Astrocyte of the cerebellum (primary cell): ENCODE data around the gene SPSB2.

Experiments
- DNase-seq: peaks from one replicate; pipeline ENCODE4 v3.0.0-alpha.2; 2011; ENCODE audit warnings: low read depth
- H3K4me3 ChIP-seq: 2 replicates; pipeline ENCODE4 v1.5.1; 2011; ENCODE audit warnings: mild to moderate bottlenecking, low read depth, low read length, moderate library complexity
- in situ Hi-C: cut with HindIII; loops from 2 replicates; pipeline ENCODE4 v1.10.0; 2017; ENCODE audit warnings: low sequenced_read_pairs
- TF ChIP-seq, protein P1 (sequence below): IDR thresholded peaks from 2 replicates; pipeline ENCODE4 v1.5.1; 2012; ENCODE audit warnings: low read length, low read depth, moderate library complexity, mild to moderate bottlenecking; ENCODE audit errors: missing control alignments

SPSB2 gene

DNA sequence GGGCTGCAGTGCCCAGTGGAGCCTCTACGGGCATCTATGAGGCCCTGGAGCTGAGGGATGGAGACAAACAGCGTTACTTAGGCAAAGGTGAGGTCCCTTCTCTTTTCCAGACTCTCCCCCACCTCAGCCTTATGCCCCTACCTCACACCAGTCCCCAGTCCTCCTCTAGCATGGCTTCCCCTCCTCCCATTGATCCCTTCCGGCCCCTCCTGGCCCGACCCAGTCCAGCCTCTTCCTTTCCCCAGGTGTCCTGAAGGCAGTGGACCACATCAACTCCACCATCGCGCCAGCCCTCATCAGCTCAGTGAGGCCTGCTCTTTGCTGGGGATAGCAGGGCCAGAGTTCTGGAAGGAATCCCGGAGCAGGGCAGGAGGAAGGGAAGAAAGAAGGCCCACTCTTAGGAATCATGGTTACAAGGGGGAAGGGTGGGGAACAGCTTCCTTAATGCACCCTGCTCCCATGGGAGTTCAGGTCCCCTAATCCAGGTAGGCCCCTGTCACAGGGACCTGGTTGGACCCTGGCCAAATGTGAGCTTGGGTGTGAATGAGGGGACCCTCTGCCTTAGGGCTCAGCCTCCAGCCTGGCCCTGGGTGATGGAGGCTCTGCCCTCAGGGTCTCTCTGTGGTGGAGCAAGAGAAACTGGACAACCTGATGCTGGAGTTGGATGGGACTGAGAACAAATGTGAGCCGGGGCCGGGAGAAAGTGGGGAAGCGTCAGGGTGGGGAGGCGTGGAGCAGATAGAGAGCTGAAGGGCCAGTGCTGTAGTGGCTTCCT is 43.5 kb upstream of the SPSB2 start:
- DNase-seq: no peak
- TF ChIP-seq, protein P1, sequence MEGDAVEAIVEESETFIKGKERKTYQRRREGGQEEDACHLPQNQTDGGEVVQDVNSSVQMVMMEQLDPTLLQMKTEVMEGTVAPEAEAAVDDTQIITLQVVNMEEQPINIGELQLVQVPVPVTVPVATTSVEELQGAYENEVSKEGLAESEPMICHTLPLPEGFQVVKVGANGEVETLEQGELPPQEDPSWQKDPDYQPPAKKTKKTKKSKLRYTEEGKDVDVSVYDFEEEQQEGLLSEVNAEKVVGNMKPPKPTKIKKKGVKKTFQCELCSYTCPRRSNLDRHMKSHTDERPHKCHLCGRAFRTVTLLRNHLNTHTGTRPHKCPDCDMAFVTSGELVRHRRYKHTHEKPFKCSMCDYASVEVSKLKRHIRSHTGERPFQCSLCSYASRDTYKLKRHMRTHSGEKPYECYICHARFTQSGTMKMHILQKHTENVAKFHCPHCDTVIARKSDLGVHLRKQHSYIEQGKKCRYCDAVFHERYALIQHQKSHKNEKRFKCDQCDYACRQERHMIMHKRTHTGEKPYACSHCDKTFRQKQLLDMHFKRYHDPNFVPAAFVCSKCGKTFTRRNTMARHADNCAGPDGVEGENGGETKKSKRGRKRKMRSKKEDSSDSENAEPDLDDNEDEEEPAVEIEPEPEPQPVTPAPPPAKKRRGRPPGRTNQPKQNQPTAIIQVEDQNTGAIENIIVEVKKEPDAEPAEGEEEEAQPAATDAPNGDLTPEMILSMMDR: no peak
- in situ Hi-C loops: no loop called here
- H3K4me3 ChIP-seq: no peak overlapping the region

DNA sequence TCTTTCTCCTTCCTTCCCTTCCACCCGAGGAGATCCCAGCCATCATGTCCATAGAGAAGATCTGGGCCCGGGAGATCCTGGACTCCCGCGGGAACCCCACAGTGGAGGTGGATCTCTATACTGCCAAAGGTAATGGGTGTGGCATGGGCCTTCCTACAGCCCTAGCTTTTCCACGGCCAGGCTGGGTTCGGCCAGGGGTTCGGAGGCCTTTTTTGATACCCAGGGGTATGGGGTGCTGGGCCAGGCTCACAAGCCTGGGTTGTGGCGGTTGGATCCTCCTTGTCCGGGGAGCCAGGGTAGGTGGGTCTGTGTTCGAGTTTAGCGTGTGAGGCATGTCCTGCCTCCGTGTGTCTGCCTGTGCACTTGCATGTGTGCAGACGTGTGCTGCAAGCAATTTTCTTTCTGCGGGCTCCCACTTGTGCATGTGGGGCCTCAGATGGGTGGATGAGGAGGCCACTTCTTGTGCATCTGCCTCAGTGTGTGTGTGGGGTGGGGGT is 42.7 kb upstream of the SPSB2 start:
- in situ Hi-C loops: no loop called here
- no peak for DNase-seq
- H3K4me3 ChIP-seq: no peak overlapping the region
- TF ChIP-seq, protein P1: no peak

DNA sequence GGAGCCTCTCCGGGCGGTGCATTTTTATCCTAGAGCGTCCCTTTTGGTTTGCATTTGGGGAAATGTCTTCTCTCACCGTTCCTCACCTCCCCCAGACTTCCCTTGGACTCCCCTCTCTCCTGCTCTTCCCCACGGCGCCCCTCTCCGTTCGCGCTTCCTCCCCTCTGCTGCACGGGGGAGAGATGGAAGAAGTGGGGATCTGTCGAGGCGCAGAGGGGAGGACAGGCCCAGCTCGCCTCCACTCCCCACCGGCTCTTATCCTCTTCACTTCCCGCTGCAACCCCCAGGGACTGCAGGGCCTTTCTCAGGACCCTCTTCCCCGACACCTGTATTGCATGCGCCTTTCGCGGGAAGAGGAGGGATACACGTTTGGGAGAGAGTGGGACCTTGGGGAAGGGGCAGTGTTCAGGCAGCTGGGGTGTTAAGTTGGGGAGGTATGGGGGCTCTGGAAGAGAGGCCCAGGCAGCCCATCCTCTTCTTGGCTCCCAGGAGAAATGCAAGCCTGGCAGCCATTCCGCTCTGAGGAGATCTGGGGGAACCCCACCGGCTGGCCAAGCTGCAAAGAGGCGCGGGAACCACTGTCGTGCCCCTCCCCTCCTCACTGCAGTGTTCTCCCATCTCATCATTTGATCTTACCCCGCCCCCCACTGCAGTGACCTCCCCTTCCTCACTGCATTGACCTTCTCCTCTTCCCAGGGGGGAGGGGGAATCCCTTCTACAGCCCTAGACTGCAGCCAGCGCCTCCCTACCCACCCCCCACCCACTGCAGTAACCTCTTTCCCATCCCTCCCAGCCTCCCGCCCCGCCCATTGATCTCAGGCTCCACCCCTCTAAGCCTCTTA is 42.1 kb upstream of the SPSB2 start:
- TF ChIP-seq, protein P1: no peak

DNA sequence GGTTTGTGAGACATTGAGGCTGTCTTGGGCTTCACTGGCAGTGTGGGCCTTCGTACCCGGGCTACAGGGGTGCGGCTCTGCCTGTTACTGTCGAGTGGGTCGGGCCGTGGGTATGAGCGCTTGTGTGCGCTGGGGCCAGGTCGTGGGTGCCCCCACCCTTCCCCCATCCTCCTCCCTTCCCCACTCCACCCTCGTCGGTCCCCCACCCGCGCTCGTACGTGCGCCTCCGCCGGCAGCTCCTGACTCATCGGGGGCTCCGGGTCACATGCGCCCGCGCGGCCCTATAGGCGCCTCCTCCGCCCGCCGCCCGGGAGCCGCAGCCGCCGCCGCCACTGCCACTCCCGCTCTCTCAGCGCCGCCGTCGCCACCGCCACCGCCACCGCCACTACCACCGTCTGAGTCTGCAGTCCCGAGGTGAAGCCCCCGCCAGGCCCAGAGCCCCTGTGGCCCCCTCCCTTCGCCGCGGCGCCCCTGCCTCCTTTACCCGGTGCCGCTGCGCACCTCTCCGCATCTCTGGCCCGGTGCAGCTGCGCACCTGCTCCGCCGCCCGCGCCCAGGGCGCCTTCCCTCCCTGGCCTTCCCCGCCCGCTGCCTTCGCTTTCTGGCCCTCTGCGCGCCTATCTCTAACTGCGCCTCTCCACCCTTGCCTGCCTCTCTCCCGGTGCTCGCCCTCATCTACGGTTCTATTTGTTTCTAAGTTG is 41.3 kb upstream of the SPSB2 start, which contains the start of gene ENO2:
Gene ENO2 (plus strand): TSS at position 335 of the 701 bp plus-strand sequence. CDS start 1,253 bp downstream, outside the sequence.
- in situ Hi-C loops: no loop called here
- TF ChIP-seq, protein P1: no peak
- peak within 1 kb of the TSS; percentile 53 for H3K4me3 ChIP-seq
- DNase-seq: no peak

More for the DNA sequence above, 42.1 kb upstream of the SPSB2 start:
- DNase-seq: no peak
- H3K4me3 ChIP-seq: peak overlapping the region; percentile 53
- in situ Hi-C loops: no loop called here

DNA sequence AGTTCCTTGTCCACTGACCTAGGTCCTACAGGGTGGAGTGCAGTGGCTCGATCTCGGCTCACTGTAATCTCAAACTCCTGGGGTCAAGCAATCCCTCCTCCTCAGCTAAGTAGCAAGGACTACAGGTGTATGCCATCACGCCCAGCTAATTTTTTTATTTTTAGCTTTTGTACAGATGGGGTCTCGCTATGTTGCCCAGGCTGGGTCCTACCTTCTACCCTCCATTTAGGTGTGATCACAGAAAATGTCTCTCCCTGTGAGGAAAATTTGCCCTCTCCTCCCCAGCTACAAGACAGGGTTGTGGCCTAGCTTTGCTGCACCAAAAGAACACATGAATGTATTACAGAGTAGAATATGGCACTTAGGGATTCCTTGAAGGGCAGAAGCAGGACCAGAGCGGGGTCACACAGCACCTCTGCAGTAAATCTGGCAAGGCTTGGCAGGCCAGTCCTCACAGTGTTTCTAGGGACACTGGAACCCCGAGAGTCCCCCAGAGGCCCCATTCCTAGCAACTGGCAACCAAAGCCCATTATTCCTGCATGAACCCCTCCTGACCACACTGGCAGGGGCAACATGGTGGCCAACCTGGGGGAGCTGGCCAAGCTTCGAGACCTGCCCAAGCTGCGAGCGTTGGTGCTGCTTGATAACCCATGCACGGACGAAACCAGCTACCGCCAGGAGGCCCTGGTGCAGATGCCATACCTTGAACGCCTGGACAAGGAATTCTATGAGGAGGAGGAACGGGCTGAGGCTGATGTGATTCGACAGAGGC is 39.2 kb upstream of the SPSB2 start:
- H3K4me3 ChIP-seq: no peak overlapping the region
- TF ChIP-seq, protein P1: no peak
- DNase-seq: no peak
- in situ Hi-C loops: no loop called here
